A549 (cell line): ENCODE data around the gene RHOC. TPM values are rescaled to one million over a fixed set of nuclear protein-coding genes. Genes with fewer than 3 reads are reported as not detected.

Experiments used
- ATAC-seq, 2 experiments: fragments of 200-7000 bp in 1 of 2; fragments of >200 bp in 1 of 2; cut with Nextera tagmentation in 1 of 2; cut with Tn5 transposase in 1 of 2; 3 replicates each; pipeline versions ENCODE4 v1.8.0 to v1.9.1; 2018 to 2020; ENCODE audit warnings: mild to moderate bottlenecking in 1 of 2, moderate library complexity in 1 of 2
- CTCF ChIA-PET: fragments of 300-600 bp; sonication (Branson Sonifier 250); formaldehyde crosslinking; extraction: SDS; loops from one replicate; lab custom pipeline; 2021; ENCODE audit warnings: antibody characterized with exemption, inconsistent platforms; lab: Yijun Ruan, JAX
- POLR2A ChIA-PET: fragments of 350-600 bp; formaldehyde crosslinking; extraction: SDS; loops from one replicate; lab custom pipeline; 2021; ENCODE audit warnings: antibody characterized with exemption, inconsistent platforms; lab: Yijun Ruan, JAX
- DNase-seq, 2 experiments: peaks; one replicate each; pipeline versions ENCODE4 v3.0.0 to v3.0.0-alpha.2; 2011 to 2016; ENCODE audit warnings: low read depth in 1 of 2, low spot score in 1 of 2
- FAIRE-seq: peaks from 2 replicates; lab custom pipeline; 2011; peaks lifted over from hg19 to GRCh38; lab: Jason Lieb, UNC
- H3K27ac ChIP-seq, 2 experiments: fragments of >200 bp; sonication (Bioruptor Twin); formaldehyde crosslinking; 3 replicates each; pipeline ENCODE4 v1.5.1; 2016 to 2017
- H3K4me1 ChIP-seq: fragments of >200 bp; sonication (Bioruptor Twin); formaldehyde crosslinking; 3 replicates; pipeline ENCODE4 v1.6.1; 2016
- H3K4me2 ChIP-seq: fragments of >200 bp; sonication (Bioruptor Twin); formaldehyde crosslinking; 3 replicates; pipeline ENCODE4 v1.6.1; 2016
- H3K4me3 ChIP-seq: fragments of >200 bp; sonication (Bioruptor Twin); formaldehyde crosslinking; 3 replicates; pipeline ENCODE4 v1.5.1; 2016
- H3K9me3 ChIP-seq: fragments of >200 bp; sonication (Bioruptor Twin); formaldehyde crosslinking; 3 replicates; pipeline ENCODE4 v1.6.1; 2016
- CBX8 ChIP-seq: fragments of 200-600 bp; sonication (generic); IDR thresholded peaks from 2 replicates; pipeline ENCODE4 v1.6.1; 2016
- CTCF ChIP-seq: fragments of >200 bp; sonication (Bioruptor Twin); formaldehyde crosslinking; IDR thresholded peaks from 3 replicates; pipeline ENCODE4 v1.5.1; 2016
- EHMT2 ChIP-seq: fragments of 200-600 bp; sonication (generic); IDR thresholded peaks from 2 replicates; pipeline ENCODE4 v1.6.1; 2016; ENCODE audit warnings: antibody characterized with exemption, low read depth, mild to moderate bottlenecking, moderate library complexity
- EP300 ChIP-seq, 2 experiments: fragments of >200 bp; sonication (Bioruptor Twin); formaldehyde crosslinking; IDR thresholded peaks; 2 replicates in 1 of 2; 3 replicates in 1 of 2; pipeline ENCODE4 v1.6.1; 2016 to 2017
- FOSB ChIP-seq: fragments of 250-450 bp; sonication (Bioruptor Pico); IDR thresholded peaks from 2 replicates; pipeline ENCODE4 v1.5.0; 2020; ENCODE audit warnings: mild to moderate bottlenecking, moderate library complexity
- FOXS1 ChIP-seq: fragments of 250-450 bp; sonication (Bioruptor Pico); IDR thresholded peaks from 2 replicates; pipeline ENCODE4 v1.5.0; 2020; ENCODE audit warnings: mild to moderate bottlenecking, moderate library complexity
- GATA3 ChIP-seq: IDR thresholded peaks from 2 replicates; pipeline ENCODE4 v1.6.1; 2012; ENCODE audit warnings: borderline replicate concordance
- KDM1A ChIP-seq: fragments of 200-600 bp; sonication (generic); IDR thresholded peaks from 2 replicates; pipeline ENCODE4 v1.6.1; 2016; ENCODE audit warnings: low read depth, mild to moderate bottlenecking
- MYC ChIP-seq: IDR thresholded peaks from 2 replicates; pipeline ENCODE4 v1.6.1; 2012; ENCODE audit warnings: mild to moderate bottlenecking, inconsistent platforms, low read length, improper control_type of control experiment, borderline replicate concordance
- NFE2L2 ChIP-seq: fragments of 150-350 bp; conservative IDR thresholded peaks from 2 replicates; pipeline ENCODE4 v1.6.1; 2014; ENCODE audit warnings: low read length
- NPAS2 ChIP-seq: fragments of 250-450 bp; sonication (Bioruptor Pico); IDR thresholded peaks from 2 replicates; pipeline ENCODE4 v1.8.0; 2022; ENCODE audit warnings: mild to moderate bottlenecking, moderate library complexity, borderline replicate concordance
- NR3C1 ChIP-seq: fragments of >200 bp; sonication (Bioruptor Twin); formaldehyde crosslinking; IDR thresholded peaks from 3 replicates; pipeline ENCODE4 v1.6.1; 2017
- PHF8 ChIP-seq: fragments of 200-600 bp; sonication (generic); IDR thresholded peaks from 2 replicates; pipeline ENCODE4 v1.6.1; 2016; ENCODE audit warnings: low read depth, mild to moderate bottlenecking, antibody characterized with exemption, moderate library complexity, borderline replicate concordance
- RCOR1 ChIP-seq: fragments of 150-350 bp; IDR thresholded peaks from 2 replicates; pipeline ENCODE4 v1.6.1; 2014; ENCODE audit warnings: antibody characterized with exemption, low read length, low read depth
- SREBF2 ChIP-seq: fragments of 450-650 bp; IDR thresholded peaks from 2 replicates; pipeline ENCODE4 v1.6.1; 2014; ENCODE audit warnings: mild to moderate bottlenecking, moderate library complexity
- WGBS: methylation state at CpG from one replicate; pipeline ENCODE4 v1.1.6; 2017; ENCODE audit errors: missing lambda C conversion rate; 5-methylcytosine and 5-hydroxymethylcytosine counted together
- polyA plus RNA-seq, 4 experiments: library from polyadenylated mRNA; depleted of rRNA in 3 of 4; stranded (reverse); fragments of >200 nt; fragmentation: RNase III in 1 of 4; extraction: RNeasy Plus Mini Kit Qiagen cat#74134 plus additional on column Dnase treatment in 1 of 4; gene quantifications; 2 replicates in 3 of 4; 3 replicates in 1 of 4; pipeline ENCODE4 v1.2.3, GENCODE V29; 2011 to 2017
- TF ChIP-seq, protein P1 (sequence below): fragments of 200-600 bp; sonication (generic); IDR thresholded peaks from 2 replicates; pipeline ENCODE4 v1.6.1; 2016; ENCODE audit warnings: antibody characterized with exemption, mild to moderate bottlenecking, moderate library complexity
- TF ChIP-seq, protein P2 (sequence below): IDR thresholded peaks from 2 replicates; pipeline ENCODE4 v1.6.1; 2012

The RHOC gene
- polyA plus RNA-seq, 2 of the 4 experiments (the other 2 are of a cell fraction): 255 to 296 TPM

- no peak overlapping the region for H3K4me2 ChIP-seq
- ATAC-seq: no peak
- no peak for DNase-seq
- H3K4me3 ChIP-seq: no peak overlapping the region
- H3K4me1 ChIP-seq: no peaks in the 10 kb centered on the region
- ChIA-PET POLR2A (no interaction called here), CTCF (interaction anchor here (1.1 to 2.8 kb wide), 4 partner anchors 13 to 260 kb away, joined by 3 to 9 read pairs (median 6); no protein-coding TSS in a partner anchor)
- no peaks in the 10 kb centered on the region for H3K9me3 ChIP-seq
- H3K27ac ChIP-seq: no peak overlapping the region
- 100% methylated on average over 1 of the region's 1 CpG for WGBS
- no peak for FAIRE-seq
- TF ChIP-seq KDM1A (no peak), EHMT2 (no peak), SREBF2 (no peak), MYC (no peak), RCOR1 (no peak), CTCF (no peak), CBX8 (no peak), PHF8 (no peak), NR3C1 (no peak), NFE2L2 (no peak), GATA3 (no peak), NPAS2 (CRISPR knock-in tag) (no peak), EP300 (IDR thresholded peaks at IDR 0.05) (no peak), FOXS1 (no peak), FOSB (CRISPR knock-in tag) (no peak)
- TF ChIP-seq, protein P1, sequence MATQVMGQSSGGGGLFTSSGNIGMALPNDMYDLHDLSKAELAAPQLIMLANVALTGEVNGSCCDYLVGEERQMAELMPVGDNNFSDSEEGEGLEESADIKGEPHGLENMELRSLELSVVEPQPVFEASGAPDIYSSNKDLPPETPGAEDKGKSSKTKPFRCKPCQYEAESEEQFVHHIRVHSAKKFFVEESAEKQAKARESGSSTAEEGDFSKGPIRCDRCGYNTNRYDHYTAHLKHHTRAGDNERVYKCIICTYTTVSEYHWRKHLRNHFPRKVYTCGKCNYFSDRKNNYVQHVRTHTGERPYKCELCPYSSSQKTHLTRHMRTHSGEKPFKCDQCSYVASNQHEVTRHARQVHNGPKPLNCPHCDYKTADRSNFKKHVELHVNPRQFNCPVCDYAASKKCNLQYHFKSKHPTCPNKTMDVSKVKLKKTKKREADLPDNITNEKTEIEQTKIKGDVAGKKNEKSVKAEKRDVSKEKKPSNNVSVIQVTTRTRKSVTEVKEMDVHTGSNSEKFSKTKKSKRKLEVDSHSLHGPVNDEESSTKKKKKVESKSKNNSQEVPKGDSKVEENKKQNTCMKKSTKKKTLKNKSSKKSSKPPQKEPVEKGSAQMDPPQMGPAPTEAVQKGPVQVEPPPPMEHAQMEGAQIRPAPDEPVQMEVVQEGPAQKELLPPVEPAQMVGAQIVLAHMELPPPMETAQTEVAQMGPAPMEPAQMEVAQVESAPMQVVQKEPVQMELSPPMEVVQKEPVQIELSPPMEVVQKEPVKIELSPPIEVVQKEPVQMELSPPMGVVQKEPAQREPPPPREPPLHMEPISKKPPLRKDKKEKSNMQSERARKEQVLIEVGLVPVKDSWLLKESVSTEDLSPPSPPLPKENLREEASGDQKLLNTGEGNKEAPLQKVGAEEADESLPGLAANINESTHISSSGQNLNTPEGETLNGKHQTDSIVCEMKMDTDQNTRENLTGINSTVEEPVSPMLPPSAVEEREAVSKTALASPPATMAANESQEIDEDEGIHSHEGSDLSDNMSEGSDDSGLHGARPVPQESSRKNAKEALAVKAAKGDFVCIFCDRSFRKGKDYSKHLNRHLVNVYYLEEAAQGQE: no peak
- TF ChIP-seq, protein P2, sequence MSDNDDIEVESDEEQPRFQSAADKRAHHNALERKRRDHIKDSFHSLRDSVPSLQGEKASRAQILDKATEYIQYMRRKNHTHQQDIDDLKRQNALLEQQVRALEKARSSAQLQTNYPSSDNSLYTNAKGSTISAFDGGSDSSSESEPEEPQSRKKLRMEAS: no peak
These were observed 55.7 kb downstream of the RHOC start for GRCh38 chr1:112651205-112651604.

Other genes starting within 250 kb of the RHOC start
- 0.26 and 0.37 TPM in 2 replicates for gene WNT2B, start 198.2 kb downstream of the RHOC start, polyA plus RNA-seq (2011; rRNA removed)
- gene WNT2B, start 198.2 kb downstream of the RHOC start, polyA plus RNA-seq (2017; fragmentation: RNase III; extraction: RNeasy Plus Mini Kit Qiagen cat#74134 plus additional on column Dnase treatment): 0.21 to 0.32 TPM (median 0.28 TPM) in 3 replicates
- 10.5 and 12.0 TPM in 2 replicates for gene ST7L, start 88.0 kb downstream of the RHOC start, polyA plus RNA-seq (2011; rRNA removed)
- 10.2 to 10.8 TPM (median 10.3 TPM) in 3 replicates for gene ST7L, start 88.0 kb downstream of the RHOC start, polyA plus RNA-seq (2017; fragmentation: RNase III; extraction: RNeasy Plus Mini Kit Qiagen cat#74134 plus additional on column Dnase treatment)
- 99.7 and 136 TPM in 2 replicates for gene CAPZA1, start 87.3 kb downstream of the RHOC start, polyA plus RNA-seq (2011; rRNA removed)
- 103 to 109 TPM (median 104 TPM) in 3 replicates for gene CAPZA1, start 87.3 kb downstream of the RHOC start, polyA plus RNA-seq (2017; fragmentation: RNase III; extraction: RNeasy Plus Mini Kit Qiagen cat#74134 plus additional on column Dnase treatment)
- 27.3 and 28.3 TPM in 2 replicates for gene MOV10, start 32.5 kb downstream of the RHOC start, polyA plus RNA-seq (2011; rRNA removed)
- 34.5 to 37.4 TPM (median 37.3 TPM) in 3 replicates for gene MOV10, start 32.5 kb downstream of the RHOC start, polyA plus RNA-seq (2017; fragmentation: RNase III; extraction: RNeasy Plus Mini Kit Qiagen cat#74134 plus additional on column Dnase treatment)
- gene PPM1J, start 8.2 kb upstream of the RHOC start, polyA plus RNA-seq (2011; rRNA removed): 0.62 and 0.66 TPM in 2 replicates
- gene PPM1J, start 8.2 kb upstream of the RHOC start, polyA plus RNA-seq (2017; fragmentation: RNase III; extraction: RNeasy Plus Mini Kit Qiagen cat#74134 plus additional on column Dnase treatment): 0.32 to 0.51 TPM (median 0.33 TPM) in 3 replicates
- gene SLC16A1, start 249.1 kb upstream of the RHOC start, polyA plus RNA-seq (2011; rRNA removed): 67.9 and 70.2 TPM in 2 replicates
- 39.7 to 45.0 TPM (median 42.7 TPM) in 3 replicates for gene SLC16A1, start 249.1 kb upstream of the RHOC start, polyA plus RNA-seq (2017; fragmentation: RNase III; extraction: RNeasy Plus Mini Kit Qiagen cat#74134 plus additional on column Dnase treatment)